ENCODE measurements around the gene PUM1.

DNA sequence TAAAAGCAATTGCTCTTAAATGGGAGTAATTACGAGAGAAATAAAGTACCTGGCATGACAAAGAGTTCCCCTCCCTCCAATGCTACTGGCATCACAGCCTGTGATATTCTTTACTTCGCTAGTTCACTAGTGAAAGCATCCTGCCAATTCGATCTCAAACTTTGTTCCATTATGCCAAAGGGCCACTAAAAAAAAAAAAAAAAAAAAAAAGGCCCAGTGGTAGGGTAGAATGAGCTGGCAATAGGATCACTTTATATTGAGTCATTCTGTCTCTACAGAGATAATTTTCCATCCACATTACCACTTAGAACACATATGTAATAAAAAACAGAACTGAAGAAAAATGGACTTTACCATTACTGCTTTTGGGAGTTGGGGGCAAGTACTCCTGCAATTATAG, 11.2 kb downstream of the PUM1 start:
- TF ChIP-seq, protein P1, sequence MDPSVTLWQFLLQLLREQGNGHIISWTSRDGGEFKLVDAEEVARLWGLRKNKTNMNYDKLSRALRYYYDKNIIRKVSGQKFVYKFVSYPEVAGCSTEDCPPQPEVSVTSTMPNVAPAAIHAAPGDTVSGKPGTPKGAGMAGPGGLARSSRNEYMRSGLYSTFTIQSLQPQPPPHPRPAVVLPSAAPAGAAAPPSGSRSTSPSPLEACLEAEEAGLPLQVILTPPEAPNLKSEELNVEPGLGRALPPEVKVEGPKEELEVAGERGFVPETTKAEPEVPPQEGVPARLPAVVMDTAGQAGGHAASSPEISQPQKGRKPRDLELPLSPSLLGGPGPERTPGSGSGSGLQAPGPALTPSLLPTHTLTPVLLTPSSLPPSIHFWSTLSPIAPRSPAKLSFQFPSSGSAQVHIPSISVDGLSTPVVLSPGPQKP (IDR thresholded peaks at IDR 0.05; ENCODE audit: borderline replicate concordance, low read depth, low read length) = no peak
- TF ChIP-seq, protein P2, sequence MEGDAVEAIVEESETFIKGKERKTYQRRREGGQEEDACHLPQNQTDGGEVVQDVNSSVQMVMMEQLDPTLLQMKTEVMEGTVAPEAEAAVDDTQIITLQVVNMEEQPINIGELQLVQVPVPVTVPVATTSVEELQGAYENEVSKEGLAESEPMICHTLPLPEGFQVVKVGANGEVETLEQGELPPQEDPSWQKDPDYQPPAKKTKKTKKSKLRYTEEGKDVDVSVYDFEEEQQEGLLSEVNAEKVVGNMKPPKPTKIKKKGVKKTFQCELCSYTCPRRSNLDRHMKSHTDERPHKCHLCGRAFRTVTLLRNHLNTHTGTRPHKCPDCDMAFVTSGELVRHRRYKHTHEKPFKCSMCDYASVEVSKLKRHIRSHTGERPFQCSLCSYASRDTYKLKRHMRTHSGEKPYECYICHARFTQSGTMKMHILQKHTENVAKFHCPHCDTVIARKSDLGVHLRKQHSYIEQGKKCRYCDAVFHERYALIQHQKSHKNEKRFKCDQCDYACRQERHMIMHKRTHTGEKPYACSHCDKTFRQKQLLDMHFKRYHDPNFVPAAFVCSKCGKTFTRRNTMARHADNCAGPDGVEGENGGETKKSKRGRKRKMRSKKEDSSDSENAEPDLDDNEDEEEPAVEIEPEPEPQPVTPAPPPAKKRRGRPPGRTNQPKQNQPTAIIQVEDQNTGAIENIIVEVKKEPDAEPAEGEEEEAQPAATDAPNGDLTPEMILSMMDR (conservative IDR thresholded peaks at IDR 0.05; ENCODE audit: low read depth, low read length) = no peak
- no peak for TF ChIP-seq POLR2A (IDR thresholded peaks at IDR 0.05; ENCODE audit: low read depth, low read length)

All from IMR-90 (cell line).